HL-60/S4 treated with retinoic acid at 250 ng/mL for 4 days and 3 days (cell line): ENCODE data around the gene DDX5.

Source experiments
- in situ Hi-C: fragments of 300-500 bp; cut with MboI; formaldehyde crosslinking; loops from 2 replicates; pipeline ENCODE4 v1.7.0; 2022; ENCODE audit warnings: low sequenced_read_pairs

Gene DDX5

GRCh38 chr17:64506201-64506575 lies at the start of gene DDX5:
DDX5 (minus strand) TSS chr17:64506289; CDS start chr17:64506119, 170 bp downstream.
- in situ Hi-C loops, result no loop called here

GRCh38 chr17:64555281-64555680 lies 49.2 kb upstream of the DDX5 start:
- in situ Hi-C loops, result no loop called here

- in situ Hi-C loops, result no loop called here
Observed at GRCh38 chr17:64554028-64554637, 48.0 kb upstream of the DDX5 start.

- in situ Hi-C loops, result no loop called here
Observed at GRCh38 chr17:64551461-64551860, 45.4 kb upstream of the DDX5 start.

- in situ Hi-C loops, result no loop called here
Observed at GRCh38 chr17:64547319-64547718, 41.2 kb upstream of the DDX5 start.

GRCh38 chr17:64546716-64547115 lies 40.6 kb upstream of the DDX5 start:
- in situ Hi-C loops, result no loop called here

GRCh38 chr17:64544742-64545141 lies 38.7 kb upstream of the DDX5 start:
- in situ Hi-C loops, result no loop called here

- in situ Hi-C loops, result no loop called here
Observed at GRCh38 chr17:64540118-64540776, 34.2 kb upstream of the DDX5 start.

- in situ Hi-C loops, result no loop called here
Observed at GRCh38 chr17:64538508-64539130, 32.5 kb upstream of the DDX5 start.

- in situ Hi-C loops, result no loop called here
Observed at GRCh38 chr17:64537488-64537887, 31.4 kb upstream of the DDX5 start.

GRCh38 chr17:64536913-64537312 lies 30.8 kb upstream of the DDX5 start:
- in situ Hi-C loops, result no loop called here

GRCh38 chr17:64535357-64535756 lies 29.3 kb upstream of the DDX5 start:
- in situ Hi-C loops, result no loop called here

GRCh38 chr17:64534187-64534586 lies 28.1 kb upstream of the DDX5 start:
- in situ Hi-C loops, result no loop called here

- in situ Hi-C loops, result no loop called here
Observed at GRCh38 chr17:64533784-64534183, 27.7 kb upstream of the DDX5 start.

GRCh38 chr17:64532409-64532808 lies 26.3 kb upstream of the DDX5 start:
- in situ Hi-C loops, result no loop called here

GRCh38 chr17:64531955-64532371 lies 25.9 kb upstream of the DDX5 start:
- in situ Hi-C loops, result no loop called here

- in situ Hi-C loops, result loop anchor here (10.0 kb wide), 1 partner anchor 116 kb away; no protein-coding TSS in a partner anchor
Observed at GRCh38 chr17:64529221-64529620, 23.1 kb upstream of the DDX5 start.

GRCh38 chr17:64527914-64528313 lies 21.8 kb upstream of the DDX5 start:
- in situ Hi-C loops, result loop anchor here (10.0 kb wide), 1 partner anchor 117 kb away; no protein-coding TSS in a partner anchor

- in situ Hi-C loops, result loop anchor here (10.0 kb wide), 1 partner anchor 124 kb away; no protein-coding TSS in a partner anchor
Observed at GRCh38 chr17:64520359-64520758, 14.3 kb upstream of the DDX5 start.

GRCh38 chr17:64519601-64520000 lies 13.5 kb upstream of the DDX5 start:
- in situ Hi-C loops, result no loop called here

GRCh38 chr17:64515829-64516228 lies 9.7 kb upstream of the DDX5 start:
- in situ Hi-C loops, result no loop called here

- in situ Hi-C loops, result no loop called here
Observed at GRCh38 chr17:64515419-64515818, 9.3 kb upstream of the DDX5 start.
